GM20431 (cell line): Measurements from ENCODE around the gene AFAP1L2.

ENCODE experiments used
- in situ Hi-C: fragments of 300-500 bp; cut with MseI, MboI; formaldehyde crosslinking; loops from one replicate; pipeline ENCODE4 v1.15.0; 2020; ENCODE audit warnings: low sequenced_read_pairs; ENCODE audit not compliant: unreplicated experiment

The AFAP1L2 gene

GRCh38 chr10:114255227-114255626 is 149.1 kb downstream of the AFAP1L2 start:
- in situ Hi-C loops: no loop called here

- in situ Hi-C loops: no loop called here
Observed at GRCh38 chr10:114252883-114253282, 151.4 kb downstream of the AFAP1L2 start.

- in situ Hi-C loops: no loop called here
Observed at GRCh38 chr10:114252092-114252491, 152.2 kb downstream of the AFAP1L2 start.

- in situ Hi-C loops: no loop called here
Observed at GRCh38 chr10:114250716-114251115, 153.6 kb downstream of the AFAP1L2 start.

- in situ Hi-C loops: no loop called here
Observed at GRCh38 chr10:114250236-114250635, 154.1 kb downstream of the AFAP1L2 start.

GRCh38 chr10:114246679-114247305 is 157.5 kb downstream of the AFAP1L2 start:
- in situ Hi-C loops: no loop called here

GRCh38 chr10:114245121-114245791 is 159.0 kb downstream of the AFAP1L2 start:
- in situ Hi-C loops: no loop called here
